HG03571 (cell line): Measurements from ENCODE around the gene SH3RF2.
"Not testable (repeated sequence)": the region's sequence is repeated elsewhere in the genome, so short reads cannot be mapped to it uniquely, and the experiment has no call there.

Source experiments
- ATAC-seq: cut with Tn5 transposase; IDR thresholded peaks from one replicate; pipeline ENCODE4 v1.9.1; 2021; ENCODE audit not compliant: unreplicated experiment

SH3RF2 gene, protein sequence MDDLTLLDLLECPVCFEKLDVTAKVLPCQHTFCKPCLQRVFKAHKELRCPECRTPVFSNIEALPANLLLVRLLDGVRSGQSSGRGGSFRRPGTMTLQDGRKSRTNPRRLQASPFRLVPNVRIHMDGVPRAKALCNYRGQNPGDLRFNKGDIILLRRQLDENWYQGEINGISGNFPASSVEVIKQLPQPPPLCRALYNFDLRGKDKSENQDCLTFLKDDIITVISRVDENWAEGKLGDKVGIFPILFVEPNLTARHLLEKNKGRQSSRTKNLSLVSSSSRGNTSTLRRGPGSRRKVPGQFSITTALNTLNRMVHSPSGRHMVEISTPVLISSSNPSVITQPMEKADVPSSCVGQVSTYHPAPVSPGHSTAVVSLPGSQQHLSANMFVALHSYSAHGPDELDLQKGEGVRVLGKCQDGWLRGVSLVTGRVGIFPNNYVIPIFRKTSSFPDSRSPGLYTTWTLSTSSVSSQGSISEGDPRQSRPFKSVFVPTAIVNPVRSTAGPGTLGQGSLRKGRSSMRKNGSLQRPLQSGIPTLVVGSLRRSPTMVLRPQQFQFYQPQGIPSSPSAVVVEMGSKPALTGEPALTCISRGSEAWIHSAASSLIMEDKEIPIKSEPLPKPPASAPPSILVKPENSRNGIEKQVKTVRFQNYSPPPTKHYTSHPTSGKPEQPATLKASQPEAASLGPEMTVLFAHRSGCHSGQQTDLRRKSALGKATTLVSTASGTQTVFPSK

GRCh38 chr5:145936401-145937131, at the start of gene SH3RF2:
Gene SH3RF2, plus strand, starts transcription at chr5:145936578. Its CDS starts 1,351 bp downstream, at chr5:145937929.
- no peak for ATAC-seq

DNA sequence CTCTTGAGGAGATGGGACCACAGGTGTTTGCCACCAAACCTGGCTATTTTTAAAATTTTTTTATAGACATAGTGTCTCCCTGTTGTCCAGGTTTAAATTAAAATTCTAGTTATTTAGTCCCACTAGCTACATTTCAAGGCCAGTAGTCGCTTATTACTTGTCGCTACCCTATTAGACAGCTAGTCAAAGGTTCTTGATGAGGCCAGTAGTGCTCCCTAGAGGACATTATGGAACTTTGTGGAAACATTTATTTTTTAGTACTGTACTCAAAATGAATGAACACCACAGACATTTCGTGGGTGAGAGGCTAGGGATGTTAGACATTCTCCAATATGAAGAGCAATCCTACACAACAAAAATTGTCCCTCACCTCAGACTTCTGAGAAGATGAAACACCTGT, 49.2 kb upstream of the SH3RF2 start:
- no peak for ATAC-seq

GRCh38 chr5:145887976-145888574, 48.3 kb upstream of the SH3RF2 start:
- ATAC-seq = no peak

DNA sequence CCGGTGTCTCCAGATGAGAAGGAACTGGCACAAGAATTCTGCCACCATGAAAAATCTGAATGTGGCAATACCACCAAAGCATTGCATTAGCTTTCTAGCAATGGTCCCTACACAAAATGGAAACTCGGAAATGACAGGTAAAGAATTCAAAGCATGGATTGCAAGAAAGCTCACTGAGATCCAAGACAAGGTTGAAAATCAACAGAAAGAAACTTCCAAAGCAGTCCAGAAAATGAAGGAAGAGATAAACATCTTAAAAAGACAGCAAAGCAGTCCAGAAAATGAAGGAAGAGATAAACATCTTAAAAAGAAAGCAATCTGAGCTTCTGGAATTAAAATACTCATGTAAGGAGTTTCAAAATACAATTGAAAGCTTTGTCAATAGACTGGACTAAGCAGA, 46.8 kb upstream of the SH3RF2 start:
- ATAC-seq = no peak

DNA sequence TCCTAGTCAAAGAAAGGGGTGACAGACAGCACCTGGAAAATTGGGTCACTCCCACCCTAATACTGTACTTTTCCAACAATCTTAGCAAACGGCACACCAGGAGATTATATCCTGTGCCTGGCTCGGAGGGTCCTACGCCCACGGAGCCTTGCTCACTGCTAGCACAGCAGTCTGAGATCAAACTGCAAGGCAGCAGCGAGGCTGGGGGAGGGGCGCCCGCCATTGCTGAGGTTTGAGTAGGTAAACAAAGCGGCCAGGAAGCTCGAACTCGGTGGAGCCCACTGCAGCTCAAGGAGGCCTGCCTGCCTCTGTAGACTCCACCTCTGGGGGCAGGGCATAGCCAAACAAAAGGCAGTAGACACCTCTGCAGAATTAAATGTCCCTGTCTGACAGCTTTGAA, 45.0 kb upstream of the SH3RF2 start:
- ATAC-seq = not testable (repeated sequence)

GRCh38 chr5:145898171-145898570, 38.2 kb upstream of the SH3RF2 start:
- ATAC-seq = no peak

- no peak for ATAC-seq
Measured at GRCh38 chr5:145902421-145902820, 34.0 kb upstream of the SH3RF2 start.

- ATAC-seq = no peak
Measured at GRCh38 chr5:145903113-145903512, 33.3 kb upstream of the SH3RF2 start.

DNA sequence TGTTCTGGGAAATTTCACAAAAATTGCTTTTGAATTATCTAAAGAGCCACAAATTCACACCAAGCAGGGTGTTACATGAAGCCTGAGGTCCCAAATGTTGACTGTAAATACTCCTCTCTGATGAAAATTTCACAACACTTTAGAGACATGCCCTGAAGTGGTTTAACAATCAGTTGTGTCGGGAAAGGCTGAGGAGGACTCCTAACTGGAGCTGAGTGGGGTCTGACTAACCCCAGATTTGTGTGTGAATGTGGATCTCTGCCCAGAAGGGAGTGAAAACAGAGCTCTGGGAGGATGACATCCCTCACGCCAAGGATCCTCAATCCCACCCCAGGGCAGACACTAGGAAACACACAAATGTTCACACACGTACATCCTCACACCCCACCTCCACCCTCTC, 32.5 kb upstream of the SH3RF2 start:
- no peak for ATAC-seq

GRCh38 chr5:145904743-145905142, 31.6 kb upstream of the SH3RF2 start:
- ATAC-seq = no peak

DNA sequence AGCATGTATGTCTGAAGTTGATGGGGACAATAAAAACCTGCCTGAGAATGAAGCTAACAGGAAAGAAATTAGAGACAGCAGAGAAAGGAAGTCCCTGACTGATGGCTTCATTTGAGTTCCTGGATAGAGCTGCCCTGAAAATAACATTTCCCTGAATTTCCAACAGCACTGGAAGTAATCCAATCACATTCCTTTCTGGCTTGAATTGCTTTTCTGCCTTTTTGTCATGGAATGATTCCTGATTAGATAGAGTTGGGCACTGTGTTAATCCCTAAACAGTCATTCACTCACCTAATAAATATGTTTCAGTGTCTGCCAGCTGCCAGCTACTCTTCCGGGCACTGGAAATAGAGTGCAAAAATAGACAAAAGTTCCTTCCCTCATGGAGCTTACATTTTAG, 30.0 kb upstream of the SH3RF2 start:
- ATAC-seq = no peak

DNA sequence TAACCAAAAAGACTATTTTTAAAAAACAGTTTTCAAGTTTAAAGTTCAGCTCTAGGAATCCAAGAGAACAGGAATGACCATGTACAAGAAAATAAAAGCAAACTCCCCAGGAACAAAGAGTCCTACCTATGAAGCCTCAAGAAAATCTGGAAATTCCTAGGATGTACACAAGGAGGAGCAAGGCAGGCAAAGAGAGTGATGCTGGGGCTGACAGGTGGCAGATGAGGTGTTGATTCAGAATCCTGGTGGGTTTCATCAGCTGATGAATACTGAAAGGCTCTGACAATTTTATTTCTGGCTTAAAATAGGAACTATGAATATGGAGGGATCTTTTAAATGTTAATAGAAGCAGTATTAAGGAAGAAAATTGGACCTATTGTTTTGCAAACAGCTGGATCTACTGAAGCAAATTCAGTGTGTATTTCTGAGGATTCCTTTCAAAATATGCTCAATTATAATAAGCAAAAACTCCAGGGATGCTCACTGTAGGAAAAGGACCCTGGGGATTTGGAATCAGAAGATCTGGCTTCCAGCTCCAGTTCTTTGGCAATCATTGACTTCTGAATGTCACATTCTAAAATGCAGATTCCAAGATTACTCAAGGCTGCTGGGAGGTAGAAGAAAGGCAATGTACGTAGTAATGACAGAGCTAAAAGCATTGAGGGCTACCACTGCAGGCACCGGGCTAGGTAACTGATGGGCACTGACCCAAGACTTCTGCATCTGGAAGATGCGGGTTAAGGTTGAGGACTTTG, 28.0 kb upstream of the SH3RF2 start:
- no peak for ATAC-seq

DNA sequence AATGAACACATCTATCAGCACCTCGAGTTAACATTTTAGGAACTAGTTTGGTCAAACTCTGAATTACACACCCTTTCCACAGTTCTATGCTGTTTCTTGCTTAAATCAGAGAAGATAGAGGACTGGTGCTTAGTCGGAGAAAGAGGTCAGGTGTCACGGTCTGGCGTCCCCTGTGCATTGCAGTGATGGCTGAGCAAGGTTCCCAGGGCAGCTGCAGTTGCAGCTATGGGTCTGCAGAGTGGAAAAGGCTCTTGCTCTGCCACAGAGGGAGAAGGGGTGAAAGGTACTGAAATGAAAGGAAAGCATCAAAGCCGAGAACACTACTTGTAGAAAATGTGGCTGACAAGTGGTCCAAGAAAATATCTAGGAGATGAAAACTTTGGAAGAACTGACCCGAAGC, 25.2 kb upstream of the SH3RF2 start:
- ATAC-seq = no peak

- no peak for ATAC-seq
Measured at GRCh38 chr5:145912019-145912418, 24.4 kb upstream of the SH3RF2 start.

GRCh38 chr5:145912594-145912993, 23.8 kb upstream of the SH3RF2 start:
- ATAC-seq = no peak

GRCh38 chr5:145913701-145914100, 22.7 kb upstream of the SH3RF2 start:
- no peak for ATAC-seq

GRCh38 chr5:145915970-145916638, 20.3 kb upstream of the SH3RF2 start:
- ATAC-seq = no peak

DNA sequence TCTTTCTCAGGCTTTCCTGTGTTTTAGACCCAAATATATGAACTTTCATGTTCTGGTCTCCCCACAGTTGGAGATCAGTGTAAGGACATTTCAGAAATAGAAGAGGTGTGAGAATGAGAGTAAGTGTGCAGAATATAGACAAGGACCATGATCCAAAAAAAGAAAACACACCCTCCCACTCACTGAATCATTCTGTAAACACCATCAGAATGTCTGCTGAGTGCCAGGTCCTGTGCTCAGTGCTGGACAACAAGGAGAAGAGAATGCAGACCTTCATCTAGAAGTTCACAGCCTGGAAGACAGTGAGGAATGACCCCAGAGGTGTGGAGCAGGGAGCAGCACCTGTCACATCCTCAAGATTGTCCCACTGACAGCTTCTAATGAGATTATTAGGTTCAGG, 19.1 kb upstream of the SH3RF2 start:
- no peak for ATAC-seq

DNA sequence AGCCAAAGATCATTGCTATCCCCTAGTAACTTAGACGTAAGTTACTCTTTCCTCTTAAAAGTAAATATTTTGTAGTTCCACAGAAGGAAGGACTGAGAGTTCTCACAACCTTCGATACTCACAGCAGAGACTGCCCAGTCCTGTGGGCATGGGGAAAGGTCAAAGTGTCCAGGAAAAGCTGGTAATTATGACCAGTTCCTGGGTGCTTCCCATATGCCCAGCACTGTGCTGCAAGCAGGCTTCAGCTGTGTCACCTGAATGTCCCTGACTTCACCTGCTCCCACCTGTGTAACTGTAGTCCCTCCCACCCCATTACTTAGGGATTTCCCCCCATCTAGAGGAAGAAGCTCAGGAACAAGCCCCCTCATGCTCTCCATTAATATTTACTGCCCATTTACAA, 18.0 kb upstream of the SH3RF2 start:
- no peak for ATAC-seq

DNA sequence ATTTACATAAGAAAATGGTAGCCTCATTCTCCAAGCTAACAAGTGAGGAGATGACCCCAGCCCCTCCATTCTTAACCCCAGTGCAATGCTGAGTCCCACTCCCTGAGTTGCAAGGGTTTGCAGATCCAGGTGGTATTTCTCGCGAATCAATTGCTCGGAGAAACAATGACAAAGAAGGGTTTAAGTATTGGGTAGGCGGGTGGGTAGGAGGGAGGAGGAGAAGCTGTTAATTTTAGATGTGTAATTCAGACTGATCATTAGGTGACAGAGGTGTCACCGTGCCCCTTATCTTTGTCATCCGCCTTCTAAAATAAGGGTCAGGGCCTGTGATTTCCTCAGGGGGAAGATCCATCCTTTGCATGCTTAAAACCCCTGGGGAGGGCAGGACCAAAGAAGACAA, 17.0 kb upstream of the SH3RF2 start:
- no peak for ATAC-seq
